HepG2 (cell line): ENCODE results near the gene MLANA. TPM values are rescaled to one million over a fixed set of nuclear protein-coding genes. Genes with fewer than 3 reads are reported as not detected.

Source experiments
- DNMT3B ChIP-seq: conservative IDR thresholded peaks from 2 replicates; pipeline ENCODE4 v1.6.1; 2016; ENCODE audit warnings: missing biosample characterization, control low read depth
- DPF2 ChIP-seq: sonication (generic); formaldehyde crosslinking; IDR thresholded peaks from 2 replicates; pipeline ENCODE4 v1.4.0; 2020; ENCODE audit warnings: mild to moderate bottlenecking, low read depth, missing genetic modification reagents, borderline replicate concordance
- E2F2 ChIP-seq: sonication (generic); formaldehyde crosslinking; IDR thresholded peaks from 2 replicates; pipeline ENCODE4 v1.4.0; 2020; ENCODE audit warnings: missing genetic modification reagents, borderline replicate concordance
- HDAC2 ChIP-seq: sonication (generic); formaldehyde crosslinking; IDR thresholded peaks from 2 replicates; pipeline ENCODE4 v1.4.0; 2020; ENCODE audit warnings: missing genetic modification reagents
- PAWR ChIP-seq: sonication (generic); formaldehyde crosslinking; IDR thresholded peaks from 2 replicates; pipeline ENCODE4 v1.4.0; 2020; ENCODE audit warnings: missing genetic modification reagents, mild to moderate bottlenecking, borderline replicate concordance
- PAXIP1 ChIP-seq: sonication (generic); formaldehyde crosslinking; conservative IDR thresholded peaks from 2 replicates; pipeline ENCODE4 v1.4.0; 2020; ENCODE audit warnings: mild to moderate bottlenecking, missing genetic modification reagents, moderate library complexity
- PHF20 ChIP-seq: sonication (generic); formaldehyde crosslinking; IDR thresholded peaks from 2 replicates; pipeline ENCODE4 v1.5.0; 2020; ENCODE audit warnings: mild to moderate bottlenecking, missing genetic modification reagents
- POLR2A ChIP-seq, 2 experiments: IDR thresholded peaks; 2 replicates each; pipeline ENCODE4 v1.6.1; 2011; ENCODE audit warnings: low read depth in 2 of 2, low read length in 2 of 2, mild to moderate bottlenecking in 1 of 2, moderate library complexity in 1 of 2; ENCODE audit not compliant: insufficient read depth in 1 of 2
- PRMT3 ChIP-seq: sonication (generic); formaldehyde crosslinking; IDR thresholded peaks from 2 replicates; pipeline ENCODE4 v1.8.1; 2022; ENCODE audit warnings: low read depth, mild to moderate bottlenecking, moderate library complexity, missing genetic modification reagents, borderline replicate concordance
- PRPF4 ChIP-seq: fragments of 200-400 bp; formaldehyde crosslinking; IDR thresholded peaks from 2 replicates; pipeline ENCODE4 v1.6.1; 2016; ENCODE audit warnings: low read length, low read depth; ENCODE audit not compliant: poor library complexity, severe bottlenecking
- THAP8 ChIP-seq: sonication (generic); formaldehyde crosslinking; IDR thresholded peaks from 2 replicates; pipeline ENCODE4 v1.5.1; 2020; ENCODE audit warnings: missing genetic modification reagents, mild to moderate bottlenecking, borderline replicate concordance
- TOPORS ChIP-seq: sonication (generic); formaldehyde crosslinking; IDR thresholded peaks from 2 replicates; pipeline ENCODE4 v1.8.0; 2023; ENCODE audit warnings: mild to moderate bottlenecking, missing genetic modification reagents
- ZBED4 ChIP-seq: sonication (generic); formaldehyde crosslinking; IDR thresholded peaks from 2 replicates; pipeline ENCODE4 v1.4.0; 2020; ENCODE audit warnings: missing genetic modification reagents, borderline replicate concordance
- ZNF512 ChIP-seq: sonication (generic); formaldehyde crosslinking; IDR thresholded peaks from 2 replicates; pipeline ENCODE4 v1.4.0; 2020; ENCODE audit warnings: mild to moderate bottlenecking, missing genetic modification reagents
- ZNF557 ChIP-seq: sonication (generic); formaldehyde crosslinking; IDR thresholded peaks from 2 replicates; pipeline ENCODE4 v1.4.0; 2020; ENCODE audit warnings: missing genetic modification reagents
- ZNF615 ChIP-seq: sonication (generic); formaldehyde crosslinking; IDR thresholded peaks from 2 replicates; pipeline ENCODE4 v1.5.0; 2020; ENCODE audit warnings: mild to moderate bottlenecking, missing genetic modification reagents, borderline replicate concordance
- ZNF703 ChIP-seq: sonication (generic); formaldehyde crosslinking; IDR thresholded peaks from 2 replicates; pipeline ENCODE4 v1.5.1; 2020; ENCODE audit warnings: missing genetic modification reagents, mild to moderate bottlenecking, moderate library complexity, borderline replicate concordance
- ZSCAN12 ChIP-seq: sonication (generic); formaldehyde crosslinking; IDR thresholded peaks from 2 replicates; pipeline ENCODE4 v1.9.0; 2021; ENCODE audit warnings: mild to moderate bottlenecking, missing genetic modification reagents
- polyA plus RNA-seq, 8 experiments: library from polyadenylated mRNA; depleted of rRNA in 3 of 8; stranded (reverse) in 7 of 8; unstranded in 1 of 8; fragments of >200 nt; fragmentation: Illumina TruSeq in 4 of 8; extraction: Trizol in 4 of 8; gene quantifications; 2 replicates each; pipeline versions ENCODE4 v1.2.1 to v1.2.3, GENCODE V29; 2011 to 2016; ENCODE audit warnings: low read depth in 4 of 8, missing spikeins in 1 of 8, mixed read lengths in 1 of 8; ENCODE audit not compliant: insufficient read depth in 1 of 8
- total RNA-seq, 5 experiments: library from RNA; depleted of rRNA; stranded (reverse); fragments of >200 nt; fragmentation: Illumina TruSeq; extraction: Trizol; gene quantifications; 2 replicates each; pipeline ENCODE4 v1.2.3, GENCODE V29; 2016; ENCODE audit warnings: low read depth in 1 of 5

Gene MLANA
- total and polyA plus RNA-seq, 2 of the 13 experiments (the other 11 are each of a cell fraction or from before 2014, with no cell fraction given) = 0.11 to 0.18 TPM

GRCh38 chr9:5893591-5894236 lies 3.0 kb downstream of the MLANA start (continued):
- TF ChIP-seq E2F2 (CRISPR knock-in tag) (no peak), ZBED4 (CRISPR knock-in tag) (no peak), ZNF512 (CRISPR knock-in tag) (no peak), THAP8 (CRISPR knock-in tag) (no peak), DNMT3B (CRISPR knock-in tag) (no peak), POLR2A (IDR thresholded peaks at IDR 0.05; ENCODE audit: insufficient read depth in 1 of 2, low read depth in 2 of 2, low read length in 2 of 2) (peak; percentile 59 to 64), ZNF615 (no peak), ZNF703 (CRISPR knock-in tag) (no peak), DPF2 (CRISPR knock-in tag) (peak; percentile 90), PAXIP1 (CRISPR knock-in tag) (peak; percentile 95), TOPORS (CRISPR knock-in tag) (0 out of 2 replicates have a peak, but pooled peaks have one; percentile 5), ZSCAN12 (CRISPR knock-in tag) (no peak), HDAC2 (CRISPR knock-in tag) (peak; percentile 94), PHF20 (no peak), PRPF4 (no peak), ZNF557 (CRISPR knock-in tag) (0 out of 2 replicates have a peak, but pooled peaks have one; percentile 72), PRMT3 (CRISPR knock-in tag) (no peak; the same call in 1 of the 2 replicates), PAWR (CRISPR knock-in tag) (no peak)
